Astrocyte (in vitro differentiated cells and primary cell): Measurements from ENCODE around the gene HRCT1. TPM values are rescaled to one million over a fixed set of nuclear protein-coding genes. Genes with fewer than 3 reads are reported as not detected.
"Not testable (repeated sequence)": the region's sequence is repeated elsewhere in the genome, so short reads cannot be mapped to it uniquely, and the experiment has no call there.

Experiments
- DNase-seq: peaks from one replicate; pipeline ENCODE4 v3.0.0-alpha.2; 2010; ENCODE audit warnings: low read depth
- FAIRE-seq: peaks from 2 replicates; lab custom pipeline; 2011; peaks lifted over from hg19 to GRCh38; lab: Jason Lieb, UNC
- H2AFZ ChIP-seq: 2 replicates; pipeline ENCODE4 v1.6.0; 2012; ENCODE audit warnings: low read depth, low read length, inconsistent platforms
- H3K27ac ChIP-seq: 2 replicates; pipeline ENCODE4 v1.5.1; 2011; ENCODE audit warnings: low read depth, low read length, inconsistent platforms
- H3K27me3 ChIP-seq: 2 replicates; pipeline ENCODE4 v1.6.0; 2011; ENCODE audit warnings: low read length, inconsistent platforms; ENCODE audit not compliant: insufficient read depth
- H3K36me3 ChIP-seq: 2 replicates; pipeline ENCODE4 v1.5.1; 2011; ENCODE audit warnings: low read length, inconsistent platforms; ENCODE audit not compliant: insufficient read depth
- H3K4me1 ChIP-seq: 2 replicates; pipeline ENCODE4 v1.5.1; 2011; ENCODE audit warnings: low read length, inconsistent platforms; ENCODE audit not compliant: insufficient read depth
- H3K4me2 ChIP-seq: 2 replicates; pipeline ENCODE4 v1.6.0; 2012; ENCODE audit warnings: low read length, inconsistent platforms
- H3K4me3 ChIP-seq: 2 replicates; pipeline ENCODE4 v1.5.1; 2011; ENCODE audit warnings: low read depth, mild to moderate bottlenecking, low read length, inconsistent platforms; ENCODE audit not compliant: insufficient read depth
- H3K79me2 ChIP-seq: 2 replicates; pipeline ENCODE4 v1.6.0; 2012; ENCODE audit warnings: mild to moderate bottlenecking, low read length, inconsistent platforms; ENCODE audit not compliant: insufficient read depth
- H3K9ac ChIP-seq: 2 replicates; pipeline ENCODE4 v1.6.0; 2012; ENCODE audit warnings: mild to moderate bottlenecking, low read length, inconsistent platforms
- H3K9me3 ChIP-seq: 2 replicates; pipeline ENCODE4 v1.5.1; 2012; ENCODE audit warnings: low read depth, mild to moderate bottlenecking, low read length, inconsistent platforms; ENCODE audit not compliant: insufficient read depth
- H4K20me1 ChIP-seq: 2 replicates; pipeline ENCODE4 v1.6.0; 2012; ENCODE audit warnings: low read length, inconsistent platforms; ENCODE audit not compliant: insufficient read depth
- H3K27ac Mint-ChIP-seq: one replicate; pipeline ENCODE4 v1.8.0; 2021; ENCODE audit warnings: mild to moderate bottlenecking, mixed read lengths; ENCODE audit not compliant: unreplicated experiment
- H3K27me3 Mint-ChIP-seq: one replicate; pipeline ENCODE4 v1.8.0; 2021; ENCODE audit warnings: low read depth, mixed read lengths; ENCODE audit not compliant: unreplicated experiment
- H3K36me3 Mint-ChIP-seq: one replicate; pipeline ENCODE4 v1.8.0; 2021; ENCODE audit warnings: low read depth, mixed read lengths; ENCODE audit not compliant: unreplicated experiment
- H3K4me1 Mint-ChIP-seq: one replicate; pipeline ENCODE4 v1.8.0; 2021; ENCODE audit warnings: low read depth, mixed read lengths; ENCODE audit not compliant: unreplicated experiment
- H3K4me3 Mint-ChIP-seq: one replicate; pipeline ENCODE4 v1.8.0; 2021; ENCODE audit warnings: mild to moderate bottlenecking, moderate library complexity, mixed read lengths; ENCODE audit not compliant: unreplicated experiment
- H3K9me3 Mint-ChIP-seq: one replicate; pipeline ENCODE4 v1.8.0; 2021; ENCODE audit warnings: mild to moderate bottlenecking, mixed read lengths; ENCODE audit not compliant: unreplicated experiment
- CTCF ChIP-seq: IDR thresholded peaks from 2 replicates; pipeline ENCODE4 v1.5.1; 2011; ENCODE audit warnings: low read depth, mild to moderate bottlenecking, inconsistent platforms, low read length, moderate library complexity; ENCODE audit not compliant: insufficient read depth
- EZH2 ChIP-seq: IDR thresholded peaks from 2 replicates; pipeline ENCODE4 v1.6.1; 2012; ENCODE audit warnings: mild to moderate bottlenecking, low read length, inconsistent platforms; ENCODE audit not compliant: insufficient read depth
- total RNA-seq: library from RNA; stranded (reverse); gene quantifications from 2 replicates; pipeline ENCODE4 v1.2.1, GENCODE V29; 2021

The HRCT1 gene
- total RNA-seq, 1 donor from 2014 or later, result 0.39 TPM

- DNase-seq (no peak), FAIRE-seq (no peak)
- TF ChIP-seq EZH2 (no peak), CTCF (no peak)
- Histone ChIP-seq H3K4me1 (peaks cover 34% of the 10 kb centered on the region), H4K20me1 (no peaks in the 10 kb centered on the region), H3K4me3 (no peak overlapping the region), H3K36me3 (no peaks in the 10 kb centered on the region), H3K79me2 (no peaks in the 10 kb centered on the region), H3K9me3 (no peaks in the 10 kb centered on the region), H3K27me3 (no peaks in the 10 kb centered on the region), H3K4me2 (no peak overlapping the region), H3K9ac (no peak overlapping the region), H3K27ac (no peak overlapping the region), H2AFZ (no peak overlapping the region)
- H3K27ac Mint-ChIP-seq, result no peak overlapping the region
- H3K4me3 Mint-ChIP-seq, result no peak overlapping the region
- no peaks in the 10 kb centered on the region for H3K9me3 Mint-ChIP-seq
- peaks cover 36% of the 10 kb centered on the region for H3K4me1 Mint-ChIP-seq
- H3K36me3 Mint-ChIP-seq, result no peaks in the 10 kb centered on the region
- no peaks in the 10 kb centered on the region for H3K27me3 Mint-ChIP-seq
These were observed 5.7 kb downstream of the HRCT1 start for GRCh38 chr9:35911690-35912089.

DNA sequence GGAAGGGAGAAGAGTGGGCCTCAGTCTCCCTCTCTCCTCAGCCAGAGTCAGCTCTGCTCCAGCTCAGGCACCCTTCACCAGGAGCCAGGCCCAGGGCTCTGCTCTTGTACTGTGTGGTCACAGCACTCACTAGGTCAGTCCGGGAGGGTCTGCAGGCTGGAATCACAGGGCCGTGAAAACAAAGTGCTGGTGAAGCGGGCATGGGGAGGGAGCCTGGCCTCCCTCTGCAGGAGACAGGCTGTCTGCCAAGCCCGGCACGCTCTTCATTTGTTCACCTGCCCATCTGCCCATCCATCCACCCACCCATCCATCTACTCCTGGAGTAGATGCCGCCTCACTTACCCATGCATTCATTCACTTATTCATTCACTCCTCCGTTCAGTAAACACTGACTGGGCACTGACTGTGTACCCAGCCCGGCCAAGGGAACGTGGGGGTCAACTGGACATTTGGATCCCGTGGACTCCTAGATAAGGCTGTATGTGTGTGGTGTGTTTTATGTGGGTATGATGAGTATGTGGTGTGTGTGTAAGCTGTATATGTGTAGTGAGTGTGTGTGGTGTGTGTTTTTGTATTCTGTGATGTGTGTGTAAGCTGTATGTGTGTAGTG is 6.9 kb downstream of the HRCT1 start:
- H3K4me3 Mint-ChIP-seq, result no peak overlapping the region
- no peaks in the 10 kb centered on the region for H3K27me3 Mint-ChIP-seq
- Histone ChIP-seq H3K4me3 (no peak overlapping the region), H3K79me2 (no peaks in the 10 kb centered on the region), H4K20me1 (no peaks in the 10 kb centered on the region), H3K27ac (no peak overlapping the region), H2AFZ (peak overlapping the region; percentile 15), H3K9ac (no peak overlapping the region), H3K36me3 (no peaks in the 10 kb centered on the region), H3K4me2 (no peak overlapping the region), H3K9me3 (no peaks in the 10 kb centered on the region), H3K27me3 (no peaks in the 10 kb centered on the region), H3K4me1 (peaks cover 22% of the 10 kb centered on the region)
- H3K36me3 Mint-ChIP-seq, result no peaks in the 10 kb centered on the region
- FAIRE-seq, result no peak
- peaks cover 24% of the 10 kb centered on the region for H3K4me1 Mint-ChIP-seq
- H3K27ac Mint-ChIP-seq, result no peak overlapping the region
- DNase-seq, result no peak
- TF ChIP-seq CTCF (no peak), EZH2 (no peak)
- H3K9me3 Mint-ChIP-seq, result no peaks in the 10 kb centered on the region

GRCh38 chr9:35913429-35913828 is 7.4 kb downstream of the HRCT1 start:
- not testable (repeated sequence) for H3K36me3 ChIP-seq, H3K4me3 ChIP-seq, H3K9ac ChIP-seq, H3K79me2 ChIP-seq, H4K20me1 ChIP-seq, H3K27me3 Mint-ChIP-seq, H3K27ac ChIP-seq, H3K27me3 ChIP-seq, H3K9me3 ChIP-seq, DNase-seq, H3K4me2 ChIP-seq, H3K9me3 Mint-ChIP-seq, H3K4me3 Mint-ChIP-seq, H3K36me3 Mint-ChIP-seq, H3K27ac Mint-ChIP-seq, FAIRE-seq
- Histone ChIP-seq H2AFZ (peak overlapping the region; percentile 15), H3K4me1 (peaks cover 17% of the 10 kb centered on the region)
- H3K4me1 Mint-ChIP-seq, result peaks cover 18% of the 10 kb centered on the region
